GM18502 (cell line): ENCODE measurements around the gene GPR31.
A peak's percentile ranks its signal among the peaks of the same experiment; 100 is the strongest.
"Not testable (repeated sequence)": the region's sequence is repeated elsewhere in the genome, so short reads cannot be mapped to it uniquely, and the experiment has no call there.

ENCODE experiments used
- ATAC-seq: cut with Tn5 transposase; IDR thresholded peaks from one replicate; pipeline ENCODE4 v1.9.1; 2021; ENCODE audit warnings: mild to moderate bottlenecking; ENCODE audit not compliant: unreplicated experiment, poor library complexity

The GPR31 gene

GRCh38 chr6:167157863-167158262 is at the start of gene GPR31:
Gene GPR31, minus strand, starts transcription at chr6:167157980. Its CDS starts 149 bp downstream, at chr6:167157831.
- no peak for ATAC-seq

DNA sequence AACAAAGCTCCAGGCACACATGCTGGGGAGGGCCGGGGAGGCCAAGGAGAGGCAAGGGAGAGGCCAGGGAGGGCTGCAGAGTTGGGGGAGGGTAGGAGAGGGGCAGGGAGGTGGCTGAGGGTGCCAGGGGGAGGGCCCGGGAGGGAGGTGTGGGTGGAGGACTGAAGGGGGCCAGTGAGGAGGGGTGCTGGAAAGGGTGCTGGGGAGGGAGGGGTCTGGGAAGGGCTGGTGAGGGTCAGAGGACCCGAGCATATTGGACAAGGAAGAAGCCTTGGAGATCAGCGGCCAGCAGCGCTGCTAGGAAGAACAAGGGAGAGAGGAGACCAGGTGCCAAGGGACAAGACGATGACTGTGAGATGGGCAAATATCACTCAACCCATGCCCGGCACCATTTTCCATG is 49.7 kb upstream of the GPR31 start:
- no peak for ATAC-seq

- not testable (repeated sequence) for ATAC-seq
Observed at GRCh38 chr6:167205316-167205715, 47.5 kb upstream of the GPR31 start.

DNA sequence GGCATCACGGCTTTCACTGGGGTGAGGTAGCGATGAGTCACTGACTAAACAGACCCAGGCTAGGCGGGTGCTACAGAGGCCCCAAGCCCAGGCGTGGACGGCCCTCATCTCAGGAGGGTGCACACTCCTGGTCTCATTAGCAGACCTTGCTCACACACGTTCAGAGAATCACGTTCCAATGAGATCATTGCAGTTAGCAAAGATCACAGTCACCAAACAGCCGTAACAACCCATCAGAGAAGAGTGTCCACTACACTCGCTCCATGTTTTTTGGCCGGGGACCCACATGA is 46.2 kb upstream of the GPR31 start:
- not testable (repeated sequence) for ATAC-seq

DNA sequence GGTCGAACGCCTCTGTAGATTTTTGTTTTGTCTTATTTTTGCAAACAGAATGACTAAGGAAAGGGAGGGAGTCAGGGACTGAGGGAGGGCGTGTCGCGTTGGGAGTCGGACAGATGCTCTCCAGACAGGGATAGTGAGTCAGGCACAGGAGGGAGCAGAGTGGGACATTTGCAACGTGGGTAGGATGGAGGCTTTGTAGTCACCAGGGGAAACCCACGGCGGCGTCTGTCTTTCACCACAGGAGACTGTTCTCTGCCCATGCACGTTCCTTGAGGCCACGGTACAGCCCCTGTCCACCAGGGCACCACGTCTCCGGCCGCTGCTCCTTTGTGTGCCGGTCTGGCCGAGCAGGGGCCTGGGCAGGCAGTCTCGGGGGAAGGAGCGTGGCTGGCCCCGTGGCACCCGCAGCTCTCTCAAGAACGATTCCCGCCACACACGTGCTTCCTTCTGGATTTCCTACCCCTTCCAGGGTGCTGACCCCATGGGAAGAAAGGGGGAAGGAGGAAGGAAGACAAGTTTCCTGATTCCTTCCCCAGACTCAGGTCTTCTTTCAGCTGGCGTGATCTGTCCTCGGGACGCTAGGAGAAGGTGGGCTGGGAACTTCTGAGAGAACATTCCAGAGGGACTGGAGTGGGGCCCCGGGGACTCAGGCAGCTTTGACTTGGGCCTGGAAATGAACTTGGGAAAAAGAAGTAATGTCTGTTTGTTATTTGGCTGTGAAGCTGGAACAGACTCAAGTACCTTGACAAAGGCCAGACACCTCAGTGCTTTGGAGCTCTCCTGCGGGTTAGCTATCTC is 45.7 kb upstream of the GPR31 start:
- not testable (repeated sequence) for ATAC-seq

DNA sequence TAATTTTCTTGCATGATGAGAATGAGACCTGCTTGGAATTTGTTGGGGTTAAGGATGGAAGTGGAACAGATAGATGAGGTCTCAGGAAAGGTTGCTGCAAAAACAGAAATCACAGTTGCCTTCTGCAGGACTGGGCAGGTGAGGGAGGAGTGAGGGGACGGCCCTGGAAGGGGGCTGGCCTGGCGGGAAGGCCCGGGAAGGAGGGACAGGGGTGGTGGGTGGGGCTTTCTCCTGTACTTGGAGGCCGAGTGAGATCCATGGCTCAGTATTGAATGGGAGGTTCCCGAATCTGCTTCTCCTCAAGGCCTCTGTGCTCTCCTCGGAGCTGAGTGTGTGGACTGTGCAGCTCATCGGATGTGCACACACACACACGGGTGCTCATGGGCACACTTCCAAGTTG is 44.8 kb upstream of the GPR31 start:
- not testable (repeated sequence) for ATAC-seq

DNA sequence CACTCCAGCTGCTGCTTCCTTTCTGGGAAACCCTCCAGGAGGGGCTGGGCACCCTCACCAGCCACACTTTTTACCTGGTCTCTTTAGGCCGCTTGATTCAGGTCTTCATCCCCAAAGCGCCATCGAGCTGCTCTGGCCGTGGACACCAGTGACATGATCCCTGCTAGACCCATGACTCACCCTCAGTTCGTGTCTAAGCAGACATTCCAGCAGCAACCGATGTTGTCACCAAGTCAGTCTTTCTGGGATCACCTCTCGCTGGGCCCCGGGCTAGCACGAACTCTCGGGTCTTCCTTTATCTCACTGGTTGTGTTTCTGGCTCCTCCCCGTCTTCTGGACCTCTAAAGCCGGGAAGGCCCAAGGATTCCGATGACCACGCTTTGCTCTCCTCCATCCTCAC is 43.0 kb upstream of the GPR31 start:
- no peak for ATAC-seq

DNA sequence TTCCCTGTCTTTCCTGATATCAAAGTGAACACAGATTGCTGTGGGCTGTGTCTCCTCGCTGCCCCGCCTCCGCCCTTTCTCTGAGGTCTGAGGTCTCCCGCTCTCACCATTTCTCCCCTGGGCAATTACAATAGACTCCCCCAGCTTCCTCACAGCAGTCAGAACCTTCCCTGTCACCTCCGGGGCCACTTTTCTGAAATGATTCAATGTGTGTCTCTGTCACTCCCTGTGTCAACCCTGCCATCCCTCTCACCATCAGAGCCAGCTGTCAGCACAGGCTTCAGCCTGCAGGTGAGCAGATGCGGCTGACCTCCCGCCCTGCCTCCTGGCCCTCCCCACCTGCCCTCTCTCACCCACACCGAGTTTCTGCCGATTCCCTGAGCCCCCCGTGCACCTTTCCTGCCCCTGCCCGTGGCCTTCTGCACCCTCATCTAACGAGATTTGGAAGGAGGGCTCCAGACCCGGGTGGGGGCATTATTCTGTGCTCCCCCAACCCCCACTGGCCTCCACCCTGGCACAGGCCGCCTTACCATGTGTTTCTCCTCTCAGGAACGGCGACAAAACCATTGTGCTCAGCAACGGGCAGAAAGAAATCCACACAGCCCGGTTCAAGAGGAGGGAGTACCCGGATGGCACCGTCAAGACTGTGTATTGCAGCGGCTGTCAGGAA is 38.3 kb upstream of the GPR31 start:
- ATAC-seq, result not testable (repeated sequence)

GRCh38 chr6:167193515-167194125 is 35.8 kb upstream of the GPR31 start:
- ATAC-seq, result not testable (repeated sequence)

GRCh38 chr6:167191043-167191583 is 33.3 kb upstream of the GPR31 start:
- not testable (repeated sequence) for ATAC-seq

- ATAC-seq, result not testable (repeated sequence)
Observed at GRCh38 chr6:167187275-167187674, 29.5 kb upstream of the GPR31 start.

DNA sequence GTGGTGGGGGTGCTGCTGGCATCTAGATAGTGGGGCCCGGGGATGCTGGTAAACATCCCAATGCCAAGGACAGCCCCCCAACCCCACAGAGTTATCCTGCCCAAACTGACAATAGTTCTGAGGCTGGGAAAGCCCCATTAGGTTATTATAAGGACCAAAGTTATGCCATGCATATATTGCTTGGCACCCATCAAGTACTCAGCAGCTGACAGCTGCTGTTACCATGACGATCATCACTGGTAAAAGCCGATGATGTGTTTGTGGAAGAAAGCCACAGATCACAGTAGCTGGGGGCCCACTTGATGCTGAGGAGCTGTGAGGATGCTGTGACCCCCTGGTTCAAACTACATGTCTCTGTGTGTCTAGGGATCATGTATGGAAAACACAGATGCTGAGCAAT is 27.3 kb upstream of the GPR31 start:
- not testable (repeated sequence) for ATAC-seq

- peak; percentile 82 for ATAC-seq
Observed at GRCh38 chr6:167182913-167183314, 25.1 kb upstream of the GPR31 start.

GRCh38 chr6:167181351-167181750 is 23.6 kb upstream of the GPR31 start:
- not testable (repeated sequence) for ATAC-seq

- not testable (repeated sequence) for ATAC-seq
Observed at GRCh38 chr6:167180086-167180485, 22.3 kb upstream of the GPR31 start.

GRCh38 chr6:167178896-167179655 is 21.3 kb upstream of the GPR31 start:
- ATAC-seq, result not testable (repeated sequence)

DNA sequence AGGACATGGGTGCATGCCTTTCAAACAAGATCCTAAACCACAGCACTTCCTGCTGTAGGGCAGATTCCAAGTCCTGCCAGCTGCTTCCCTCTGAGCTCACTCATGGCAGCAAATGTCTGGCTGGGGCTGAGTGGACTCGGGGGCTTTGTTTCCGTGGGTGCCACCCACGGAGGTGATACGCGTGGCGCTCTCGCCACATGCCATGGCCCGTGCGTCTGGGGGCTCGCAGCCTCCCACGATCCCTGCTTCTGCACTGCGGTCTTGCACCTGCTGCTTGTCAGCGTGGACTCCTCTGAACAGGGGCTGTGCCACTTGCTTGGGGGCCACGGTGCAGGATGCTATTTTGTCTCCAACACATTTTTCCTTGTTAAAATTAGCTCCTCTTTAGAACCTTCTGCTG is 19.5 kb upstream of the GPR31 start:
- ATAC-seq, result not testable (repeated sequence)

DNA sequence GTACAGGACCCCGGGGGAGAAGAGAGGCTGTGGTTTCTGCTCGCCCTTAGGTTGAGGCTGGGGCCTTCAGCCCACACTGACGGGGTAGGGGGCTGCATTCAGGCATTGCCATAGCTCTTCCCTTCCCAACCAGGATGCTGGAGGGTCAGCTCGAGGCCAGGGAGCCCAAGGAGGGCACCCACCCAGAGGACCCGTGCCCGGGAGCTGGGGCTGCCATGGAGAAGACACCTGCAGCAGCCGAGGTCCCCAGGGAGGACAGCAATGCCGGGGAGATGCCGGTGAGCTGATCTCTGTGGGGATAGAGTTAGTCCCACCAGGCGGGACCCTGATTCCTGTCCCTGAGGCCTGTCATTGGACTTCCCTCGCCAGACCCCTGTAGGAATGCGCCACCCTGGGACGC is 14.2 kb upstream of the GPR31 start:
- ATAC-seq, result not testable (repeated sequence)

DNA sequence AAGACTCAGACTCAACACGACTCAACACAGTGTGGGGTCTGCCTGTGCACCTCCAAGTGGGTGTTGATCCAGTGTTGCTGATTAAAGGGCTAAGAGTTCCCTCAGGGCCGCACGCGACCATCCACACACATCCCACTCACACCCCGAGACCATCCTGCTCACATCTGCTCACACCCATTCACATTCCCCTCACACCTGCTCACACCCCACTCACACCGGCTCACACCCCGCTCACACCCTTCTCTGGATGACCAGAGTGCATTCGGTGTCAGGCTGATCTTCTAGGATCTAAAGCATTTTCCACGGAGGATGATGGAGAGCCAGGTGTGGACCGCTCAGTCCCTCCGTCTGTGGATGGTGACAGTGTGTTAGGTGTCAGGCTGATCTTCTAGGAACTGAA is 13.5 kb upstream of the GPR31 start:
- not testable (repeated sequence) for ATAC-seq

GRCh38 chr6:167169867-167170266 is 12.1 kb upstream of the GPR31 start:
- ATAC-seq, result not testable (repeated sequence)
